Measurements from ENCODE around the gene CAMK2G.

GRCh38 chr10:73819081-73819480, 55.3 kb downstream of the CAMK2G start:
- TF ChIP-seq CTCF (IDR thresholded peaks at IDR 0.05) (no peak), POLR2A (IDR thresholded peaks at IDR 0.05) (no peak)

Data from heart left ventricle (tissue), 13 donors.